Upper lobe of left lung (tissue), 6 donors: ENCODE measurements around the gene PEX7. TPM values are rescaled to one million over a fixed set of nuclear protein-coding genes. Genes with fewer than 3 reads are reported as not detected.
A peak's percentile ranks its signal among the peaks of the same experiment; 100 is the strongest.

Source experiments
- ATAC-seq, 2 donors: fragments of 200-7000 bp; cut with Tn5 transposase; one replicate each; pipeline ENCODE4 v1.9.1; 2022; ENCODE audit warnings: mild to moderate bottlenecking in 2 of 2, moderate library complexity in 2 of 2; ENCODE audit not compliant: low FRiP score in 2 of 2
- DNase-seq, 2 donors: peaks; one replicate each; pipeline ENCODE4 v3.0.0-alpha.2; 2019 to 2020
- H3K27ac ChIP-seq, 4 donors: fragments of 200-600 bp; sonication (generic); one replicate each; pipeline ENCODE4 v1.5.1; 2016 to 2019
- H3K27me3 ChIP-seq, 4 donors: fragments of 200-600 bp; sonication (generic); one replicate each; pipeline ENCODE4 v1.5.1; 2017 to 2019
- H3K36me3 ChIP-seq, 4 donors: fragments of 200-600 bp; sonication (generic); one replicate each; pipeline ENCODE4 v1.5.1; 2016 to 2019
- H3K4me1 ChIP-seq, 4 donors: fragments of 200-600 bp; sonication (generic); one replicate each; pipeline ENCODE4 v1.5.1; 2018 to 2019
- H3K4me3 ChIP-seq, 4 donors: fragments of 200-600 bp; sonication (generic); one replicate each; pipeline ENCODE4 v1.5.1; 2017 to 2019; ENCODE audit warnings: mild to moderate bottlenecking in 2 of 4, moderate library complexity in 1 of 4
- H3K9me3 ChIP-seq, 4 donors: fragments of 200-600 bp; sonication (generic); one replicate each; pipeline ENCODE4 v1.5.1; 2018 to 2019
- CTCF ChIP-seq, 6 experiments: fragments of 450-650 bp in 4 of 6; fragments of 200-600 bp in 2 of 6; sonication (generic) in 2 of 6; IDR thresholded peaks; one replicate each; pipeline ENCODE4 v1.5.1; 2016 to 2019; ENCODE audit warnings: antibody characterized with exemption in 6 of 6
- EP300 ChIP-seq, 4 donors: sonication (generic); formaldehyde crosslinking; IDR thresholded peaks; one replicate each; pipeline ENCODE4 v1.5.1; 2017; ENCODE audit warnings: antibody characterized with exemption in 4 of 4, control low read depth in 2 of 4
- POLR2A ChIP-seq, 4 donors: fragments of 450-650 bp; IDR thresholded peaks; one replicate each; pipeline ENCODE4 v1.5.1; 2016 to 2017; ENCODE audit warnings: antibody characterized with exemption in 4 of 4, mild to moderate bottlenecking in 2 of 4
- POLR2AphosphoS5 ChIP-seq, 2 donors: sonication (generic); formaldehyde crosslinking; IDR thresholded peaks; one replicate each; pipeline ENCODE4 v1.5.1; 2017; ENCODE audit warnings: antibody characterized with exemption in 2 of 2
- WGBS, 2 donors: methylation state at CpG; one replicate each; pipeline ENCODE4 v1.1.5; 2017 to 2018; 5-methylcytosine and 5-hydroxymethylcytosine counted together
- total RNA-seq, 6 donors: library from RNA; depleted of rRNA in 4 of 6; stranded (reverse); fragments of >200 nt in 4 of 6; gene quantifications; one replicate each; pipeline versions ENCODE4 v1.1.0 to v1.2.1, GENCODE V29; 2016 to 2021
- donor health status: DM: no; HTN: no; CAD: no; lungs with moderate emphysema.
- donor health status: DM: no; HTN: yes; CAD: no; lungs with severe emphysema.

The PEX7 gene
- total RNA-seq, 6 donors from 2014 or later, result 6.7 to 11.7 (median 9.7) TPM

GRCh38 chr6:136859430-136859829, 37.0 kb downstream of the PEX7 start:
- no peaks in the 10 kb centered on the region for H3K9me3 ChIP-seq
- DNase-seq (no peak), ATAC-seq (peak in 1 of 2 donors; percentile 46)
- TF ChIP-seq POLR2A (IDR thresholded peaks at IDR 0.05), result no peak
- no peak for TF ChIP-seq POLR2AphosphoS5 (IDR thresholded peaks at IDR 0.05)
- no peak for TF ChIP-seq CTCF (IDR thresholded peaks at IDR 0.05)
- TF ChIP-seq EP300 (IDR thresholded peaks at IDR 0.05), result no peak
- H3K27ac ChIP-seq, result peak overlapping the region in 1 of 4 donors; percentile 49
- peaks cover 0 to 6% (median 2%) of the 10 kb centered on the region in 4 donors for H3K36me3 ChIP-seq
- 72% methylated on average over 5 of the region's 5 CpGs for WGBS, 2 donors
- H3K4me3 ChIP-seq, result no peak overlapping the region
- H3K27me3 ChIP-seq, result no peaks in the 10 kb centered on the region
- peaks cover 0 to 3% (median 0%) of the 10 kb centered on the region in 4 donors for H3K4me1 ChIP-seq

- Histone ChIP-seq H3K27me3 (no peaks in the 10 kb centered on the region), H3K4me3 (no peak overlapping the region), H3K4me1 (peaks cover 0 to 3% (median 0%) of the 10 kb centered on the region in 4 donors), H3K36me3 (peaks cover 0 to 6% (median 2%) of the 10 kb centered on the region in 4 donors), H3K27ac (no peak overlapping the region), H3K9me3 (no peaks in the 10 kb centered on the region)
- WGBS, 2 donors, result 80 to 100% methylated on average over 1 of the region's 1 CpG
- no peak for TF ChIP-seq CTCF (IDR thresholded peaks at IDR 0.05)
- TF ChIP-seq EP300 (IDR thresholded peaks at IDR 0.05), result no peak
- TF ChIP-seq POLR2AphosphoS5 (IDR thresholded peaks at IDR 0.05), result no peak
- no peak for TF ChIP-seq POLR2A (IDR thresholded peaks at IDR 0.05)
- ATAC-seq, result no peak
- no peak for DNase-seq
Measured at GRCh38 chr6:136860043-136860442, 37.7 kb downstream of the PEX7 start.

GRCh38 chr6:136862662-136863061, 40.3 kb downstream of the PEX7 start:
- Histone ChIP-seq H3K27me3 (no peaks in the 10 kb centered on the region), H3K27ac (no peak overlapping the region), H3K4me1 (peaks cover 0 to 3% (median 0%) of the 10 kb centered on the region in 4 donors), H3K9me3 (no peaks in the 10 kb centered on the region), H3K4me3 (no peak overlapping the region), H3K36me3 (no peaks in the 10 kb centered on the region)
- WGBS, 2 donors, result 92 to 100% methylated on average over 1 of the region's 1 CpG
- TF ChIP-seq POLR2AphosphoS5 (IDR thresholded peaks at IDR 0.05) (no peak), CTCF (IDR thresholded peaks at IDR 0.05) (no peak), POLR2A (IDR thresholded peaks at IDR 0.05) (no peak), EP300 (IDR thresholded peaks at IDR 0.05) (no peak)
- ATAC-seq (no peak), DNase-seq (no peak)

GRCh38 chr6:136863752-136864151, 41.4 kb downstream of the PEX7 start:
- DNase-seq (no peak), ATAC-seq (no peak)
- 76 to 79% methylated on average over 5 of the region's 5 CpGs for WGBS, 2 donors
- H3K9me3 ChIP-seq, result no peaks in the 10 kb centered on the region
- no peak overlapping the region for H3K27ac ChIP-seq
- no peaks in the 10 kb centered on the region for H3K27me3 ChIP-seq
- H3K36me3 ChIP-seq, result no peaks in the 10 kb centered on the region
- H3K4me1 ChIP-seq, result peaks cover 0 to 3% (median 0%) of the 10 kb centered on the region in 4 donors
- TF ChIP-seq EP300 (IDR thresholded peaks at IDR 0.05) (no peak), CTCF (IDR thresholded peaks at IDR 0.05) (no peak), POLR2AphosphoS5 (IDR thresholded peaks at IDR 0.05) (no peak), POLR2A (IDR thresholded peaks at IDR 0.05) (no peak)
- H3K4me3 ChIP-seq, result no peak overlapping the region

GRCh38 chr6:136864676-136865075, 42.3 kb downstream of the PEX7 start:
- H3K4me3 ChIP-seq, result no peak overlapping the region
- H3K9me3 ChIP-seq, result no peaks in the 10 kb centered on the region
- DNase-seq, result no peak
- ATAC-seq, result no peak
- H3K27me3 ChIP-seq, result no peaks in the 10 kb centered on the region
- H3K27ac ChIP-seq, result no peak overlapping the region
- H3K36me3 ChIP-seq, result no peaks in the 10 kb centered on the region
- TF ChIP-seq EP300 (IDR thresholded peaks at IDR 0.05) (no peak), CTCF (IDR thresholded peaks at IDR 0.05) (no peak)
- no peaks in the 10 kb centered on the region for H3K4me1 ChIP-seq
- WGBS, 2 donors, result 93% methylated on average over 4 of the region's 4 CpGs
